Measurements from ENCODE around the gene TRMT2B.
A peak's percentile ranks its signal among the peaks of the same experiment; 100 is the strongest.

Gene TRMT2B, protein sequence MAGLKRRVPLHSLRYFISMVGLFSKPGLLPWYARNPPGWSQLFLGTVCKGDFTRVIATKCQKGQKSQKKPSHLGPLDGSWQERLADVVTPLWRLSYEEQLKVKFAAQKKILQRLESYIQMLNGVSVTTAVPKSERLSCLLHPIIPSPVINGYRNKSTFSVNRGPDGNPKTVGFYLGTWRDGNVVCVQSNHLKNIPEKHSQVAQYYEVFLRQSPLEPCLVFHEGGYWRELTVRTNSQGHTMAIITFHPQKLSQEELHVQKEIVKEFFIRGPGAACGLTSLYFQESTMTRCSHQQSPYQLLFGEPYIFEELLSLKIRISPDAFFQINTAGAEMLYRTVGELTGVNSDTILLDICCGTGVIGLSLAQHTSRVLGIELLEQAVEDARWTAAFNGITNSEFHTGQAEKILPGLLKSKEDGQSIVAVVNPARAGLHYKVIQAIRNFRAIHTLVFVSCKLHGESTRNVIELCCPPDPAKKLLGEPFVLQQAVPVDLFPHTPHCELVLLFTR

DNA sequence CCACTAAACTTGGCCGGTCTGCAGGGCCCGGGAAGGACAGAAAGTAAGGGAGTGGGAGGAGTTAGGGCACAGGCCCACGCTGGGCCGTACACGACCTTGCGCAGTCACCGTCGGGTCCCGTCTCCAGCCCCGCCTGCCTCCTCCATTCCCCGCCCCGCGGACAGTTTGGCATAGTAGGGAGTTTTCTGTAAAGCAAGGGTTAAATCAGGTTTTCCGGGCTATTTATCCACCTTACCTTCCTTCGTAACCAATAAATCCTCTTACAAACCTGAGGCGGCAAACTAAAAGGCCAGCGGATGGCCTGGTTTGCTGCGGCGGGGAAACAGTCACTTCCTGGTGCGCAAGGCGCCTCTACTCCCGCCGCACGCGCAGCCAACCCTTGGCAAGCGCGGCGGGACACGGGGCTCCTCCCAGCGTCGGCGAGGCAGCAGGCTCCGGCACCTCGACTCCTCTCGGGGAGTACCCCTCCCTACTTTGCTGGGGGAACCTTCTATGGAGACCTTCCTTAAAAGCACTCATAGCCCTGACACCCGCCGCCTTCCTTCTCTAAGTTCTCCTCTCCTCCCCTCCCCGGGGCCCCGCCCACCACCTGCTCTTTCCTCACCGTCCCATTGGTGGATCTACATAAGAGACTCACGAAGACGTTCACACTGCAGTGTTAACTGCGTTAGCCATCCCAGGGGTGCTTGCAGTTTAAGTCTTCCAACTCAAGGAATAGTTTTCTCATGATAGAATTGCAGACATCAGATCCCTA lies at the start of gene TRMT2B:
Gene TRMT2B, minus strand, starts transcription at position 563 of the 754 bp plus-strand sequence. CDS start 9,822 bp downstream, outside the sequence.
- TF ChIP-seq, protein P1, sequence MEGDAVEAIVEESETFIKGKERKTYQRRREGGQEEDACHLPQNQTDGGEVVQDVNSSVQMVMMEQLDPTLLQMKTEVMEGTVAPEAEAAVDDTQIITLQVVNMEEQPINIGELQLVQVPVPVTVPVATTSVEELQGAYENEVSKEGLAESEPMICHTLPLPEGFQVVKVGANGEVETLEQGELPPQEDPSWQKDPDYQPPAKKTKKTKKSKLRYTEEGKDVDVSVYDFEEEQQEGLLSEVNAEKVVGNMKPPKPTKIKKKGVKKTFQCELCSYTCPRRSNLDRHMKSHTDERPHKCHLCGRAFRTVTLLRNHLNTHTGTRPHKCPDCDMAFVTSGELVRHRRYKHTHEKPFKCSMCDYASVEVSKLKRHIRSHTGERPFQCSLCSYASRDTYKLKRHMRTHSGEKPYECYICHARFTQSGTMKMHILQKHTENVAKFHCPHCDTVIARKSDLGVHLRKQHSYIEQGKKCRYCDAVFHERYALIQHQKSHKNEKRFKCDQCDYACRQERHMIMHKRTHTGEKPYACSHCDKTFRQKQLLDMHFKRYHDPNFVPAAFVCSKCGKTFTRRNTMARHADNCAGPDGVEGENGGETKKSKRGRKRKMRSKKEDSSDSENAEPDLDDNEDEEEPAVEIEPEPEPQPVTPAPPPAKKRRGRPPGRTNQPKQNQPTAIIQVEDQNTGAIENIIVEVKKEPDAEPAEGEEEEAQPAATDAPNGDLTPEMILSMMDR (IDR thresholded peaks at IDR 0.05; ENCODE audit: extremely low read depth, insufficient read depth, missing control alignments), result no peak
- in situ Hi-C loops (cut with MboI; ENCODE audit: low pct_unique_long_range_greater_than_20kb, low sequenced_read_pairs, unreplicated experiment), result no loop called here
- DNase-seq (ENCODE audit: low spot score), result peak; percentile 72

DNA sequence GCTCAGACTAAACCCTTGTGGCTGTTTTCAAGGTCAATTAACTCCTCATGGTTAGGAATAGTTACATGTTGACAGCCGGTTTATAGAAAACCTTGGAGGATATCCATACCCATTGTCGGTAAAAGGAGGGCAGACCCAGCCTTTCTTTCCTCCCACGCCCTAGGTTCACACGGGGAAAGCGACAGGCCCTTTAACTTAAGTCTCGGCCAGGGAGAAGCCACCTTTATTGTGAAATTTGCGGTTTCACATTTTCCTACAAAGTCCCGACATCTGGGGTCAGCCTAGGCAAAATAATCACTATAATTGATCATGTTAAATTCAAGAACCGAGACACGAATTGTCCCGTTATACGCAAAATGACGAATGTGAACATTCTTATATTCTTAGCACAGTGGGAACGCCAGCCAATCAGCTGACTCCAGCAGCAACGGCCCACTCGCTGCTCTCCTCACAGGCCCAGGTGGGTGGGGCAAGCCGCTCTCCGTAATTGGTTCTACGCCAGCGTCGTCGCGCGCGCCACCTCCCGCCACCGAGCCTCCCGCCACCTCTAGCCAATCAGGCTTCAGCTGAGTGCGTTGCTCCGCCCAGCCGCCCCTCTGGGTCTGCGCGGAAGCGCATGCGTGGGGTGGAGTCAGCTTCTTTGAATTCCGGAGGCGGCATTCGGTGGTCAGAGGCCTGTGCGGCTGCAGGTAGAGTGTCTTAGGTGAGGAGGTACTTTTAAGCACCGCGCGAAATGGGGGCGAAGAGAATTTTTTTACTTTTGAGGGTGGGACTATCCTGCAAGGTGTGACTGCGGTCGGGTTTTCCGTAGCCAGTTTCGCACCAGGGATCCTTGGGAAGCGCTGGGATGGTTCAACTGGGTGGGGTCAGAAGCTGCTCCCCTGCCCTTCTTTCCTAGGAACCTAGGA lies 45.9 kb upstream of the TRMT2B start, which contains the start of gene CENPI:
Gene CENPI, plus strand, starts transcription at position 659 of the 908 bp plus-strand sequence. CDS start 2,867 bp downstream, outside the sequence.
- TF ChIP-seq, protein P1 (IDR thresholded peaks at IDR 0.05; ENCODE audit: extremely low read depth, insufficient read depth, missing control alignments), result no peak
- in situ Hi-C loops (cut with MboI; ENCODE audit: low pct_unique_long_range_greater_than_20kb, low sequenced_read_pairs, unreplicated experiment), result no loop called here
- DNase-seq (ENCODE audit: low spot score), result peak; percentile 91

DNA sequence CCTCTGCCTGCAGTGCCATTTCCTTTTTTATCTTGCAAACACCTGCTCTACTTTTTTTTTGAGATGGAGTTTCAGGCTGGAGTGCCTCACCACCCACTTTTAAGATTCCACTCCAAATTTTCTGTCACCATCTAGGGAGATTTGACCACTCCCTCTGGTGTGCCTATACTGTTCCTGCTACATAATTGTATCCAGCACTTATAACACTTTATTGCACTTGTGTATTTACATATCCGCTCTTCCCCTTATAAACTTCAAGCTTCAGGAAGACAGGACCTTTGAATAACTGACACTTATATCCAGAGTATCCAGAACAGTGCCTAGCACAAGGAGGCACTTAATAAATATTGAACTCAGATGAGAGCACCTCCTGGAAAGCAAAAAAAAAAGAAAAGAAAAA lies 39.9 kb upstream of the TRMT2B start:
- DNase-seq (ENCODE audit: low spot score), result no peak
- TF ChIP-seq, protein P1 (IDR thresholded peaks at IDR 0.05; ENCODE audit: extremely low read depth, insufficient read depth, missing control alignments), result no peak
- in situ Hi-C loops (cut with MboI; ENCODE audit: low pct_unique_long_range_greater_than_20kb, low sequenced_read_pairs, unreplicated experiment), result no loop called here

DNA sequence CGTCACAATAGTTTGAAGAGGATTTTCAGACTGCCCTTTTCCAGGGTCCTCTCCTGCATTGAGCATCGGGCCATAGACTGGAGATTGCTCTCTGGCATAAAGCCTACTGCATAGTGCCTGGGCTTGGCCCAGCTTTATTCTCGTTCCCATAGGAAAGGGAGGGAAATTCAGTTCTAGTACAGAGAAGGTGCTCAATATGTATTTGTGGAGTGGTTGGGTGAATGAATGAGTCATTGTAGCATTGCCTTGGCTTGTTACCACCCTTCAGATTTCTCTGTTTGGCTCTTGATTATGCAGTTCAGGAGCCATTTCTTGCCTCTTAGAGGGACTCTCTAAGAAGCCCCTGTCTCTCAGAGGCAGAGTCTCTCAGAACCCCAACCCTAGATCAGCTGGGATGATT lies 29.3 kb upstream of the TRMT2B start:
- in situ Hi-C loops (cut with MboI; ENCODE audit: low pct_unique_long_range_greater_than_20kb, low sequenced_read_pairs, unreplicated experiment), result no loop called here
- DNase-seq (ENCODE audit: low spot score), result no peak
- TF ChIP-seq, protein P1 (IDR thresholded peaks at IDR 0.05; ENCODE audit: extremely low read depth, insufficient read depth, missing control alignments), result no peak

DNA sequence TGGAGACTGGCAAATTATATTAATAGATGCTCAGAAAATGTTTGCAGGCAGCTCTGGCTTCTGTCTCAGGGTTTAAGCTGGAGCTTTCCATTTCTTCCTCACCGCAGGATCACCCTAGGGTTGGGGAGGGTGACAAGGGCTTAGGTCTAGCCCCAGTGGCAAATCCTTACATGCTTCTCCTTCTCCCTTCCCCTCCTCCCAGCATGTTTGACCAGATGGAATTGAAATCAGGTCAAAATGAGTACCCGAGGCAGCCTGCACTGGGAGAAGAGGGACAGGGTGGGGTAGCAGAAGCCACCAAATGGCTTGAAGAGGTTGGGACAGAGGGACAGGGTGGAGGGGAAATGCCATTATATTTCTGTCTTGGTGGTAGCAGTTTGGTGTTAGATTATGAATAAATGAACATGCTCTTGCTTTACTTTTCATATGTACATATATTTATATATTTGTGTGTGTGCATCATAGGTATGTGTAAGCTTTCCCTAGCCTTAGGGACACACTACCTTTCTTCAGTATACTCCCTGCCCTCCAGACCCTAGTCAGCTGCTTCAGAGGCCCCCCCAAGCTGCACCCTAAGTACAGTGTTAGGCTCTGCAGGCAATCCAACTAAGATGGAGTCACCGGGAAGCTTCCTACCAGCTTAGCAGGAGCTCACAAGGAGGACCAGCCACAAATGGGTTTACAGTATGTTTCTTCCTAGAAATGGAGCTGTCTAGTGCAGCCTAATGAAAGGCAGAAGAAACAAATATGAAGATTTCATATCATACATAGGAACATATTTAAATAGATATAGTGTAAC lies 28.6 kb upstream of the TRMT2B start:
- DNase-seq (ENCODE audit: low spot score), result no peak
- TF ChIP-seq, protein P1 (IDR thresholded peaks at IDR 0.05; ENCODE audit: extremely low read depth, insufficient read depth, missing control alignments), result no peak
- in situ Hi-C loops (cut with MboI; ENCODE audit: low pct_unique_long_range_greater_than_20kb, low sequenced_read_pairs, unreplicated experiment), result no loop called here
